Raji (cell line): ENCODE data around the gene CDH13.

Experiments
- POLR2A ChIP-seq: IDR thresholded peaks from 2 replicates; pipeline ENCODE4 v1.6.1; 2011; ENCODE audit warnings: low read depth, low read length, control low read depth; ENCODE audit not compliant: insufficient read depth

CDH13 gene

DNA sequence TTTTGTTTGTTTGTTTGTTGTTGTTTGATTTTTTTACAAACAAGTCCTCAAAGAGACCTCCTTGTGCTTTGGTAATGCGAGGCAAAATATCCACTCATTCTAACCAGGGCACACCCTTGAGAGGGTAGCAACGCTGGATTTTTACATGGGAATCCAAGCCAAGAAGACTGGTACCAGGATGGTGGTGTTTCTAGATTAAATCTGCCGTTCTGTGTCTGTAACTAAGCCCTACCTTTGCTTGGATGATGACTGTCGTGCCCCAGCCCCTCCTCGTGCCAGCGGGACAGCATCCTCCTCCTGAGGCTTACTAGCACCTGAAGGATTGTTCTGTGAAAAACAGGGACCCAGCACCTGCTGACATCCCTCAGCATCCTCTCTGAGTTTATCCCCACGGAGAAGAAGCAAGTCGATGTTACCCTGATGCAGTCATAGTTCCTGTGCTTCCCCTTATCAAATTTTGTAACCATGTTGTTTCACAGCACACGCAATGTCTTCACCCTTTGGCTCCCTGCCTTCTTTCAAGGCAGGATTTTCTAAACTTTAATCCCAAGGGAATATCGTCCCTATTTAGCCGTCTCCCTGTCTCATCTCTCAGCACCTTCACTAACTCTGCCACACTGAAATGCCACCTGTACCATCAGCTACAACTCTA, 1175.9 kb downstream of the CDH13 start:
- TF ChIP-seq POLR2A, result no peak

DNA sequence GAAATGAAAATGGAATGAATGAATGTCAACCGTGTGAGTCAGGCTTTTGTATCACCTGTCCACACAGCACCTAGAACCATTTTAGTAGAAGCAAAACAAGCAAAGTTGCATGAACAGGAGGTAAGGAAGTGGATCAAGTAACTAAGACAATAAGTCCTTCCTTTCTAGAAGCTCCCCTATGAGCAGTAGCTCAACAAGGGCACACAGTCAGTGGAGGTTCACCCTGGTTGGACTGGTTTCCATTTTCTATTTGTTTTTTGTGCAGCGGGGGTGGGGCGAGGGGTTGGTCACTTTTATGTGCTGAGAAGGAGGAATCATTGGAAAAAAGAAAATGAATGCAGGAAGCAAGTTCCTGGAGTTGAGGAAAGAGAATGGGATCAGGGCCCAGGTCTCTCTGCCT, 1177.0 kb downstream of the CDH13 start:
- TF ChIP-seq POLR2A, result no peak

DNA sequence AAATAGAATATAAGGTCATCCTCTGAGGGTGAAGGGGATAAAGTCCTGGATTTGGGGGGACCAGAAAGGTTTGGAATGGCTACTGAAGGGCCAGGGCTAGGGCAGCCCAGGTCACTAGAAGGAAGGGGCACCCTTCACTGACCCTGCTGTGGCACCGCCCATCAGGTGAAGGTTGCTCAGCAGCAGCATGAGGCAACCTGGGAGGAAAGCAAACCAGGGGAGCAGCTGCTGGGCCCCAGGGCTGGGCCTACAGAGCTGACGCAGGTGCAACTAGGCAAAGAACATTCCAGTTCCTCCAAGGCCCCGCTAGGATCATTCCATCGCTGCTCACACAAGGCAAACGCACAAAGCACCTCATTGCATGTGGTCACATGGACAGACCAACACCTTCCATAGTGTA, 1177.6 kb downstream of the CDH13 start:
- TF ChIP-seq POLR2A, result no peak

DNA sequence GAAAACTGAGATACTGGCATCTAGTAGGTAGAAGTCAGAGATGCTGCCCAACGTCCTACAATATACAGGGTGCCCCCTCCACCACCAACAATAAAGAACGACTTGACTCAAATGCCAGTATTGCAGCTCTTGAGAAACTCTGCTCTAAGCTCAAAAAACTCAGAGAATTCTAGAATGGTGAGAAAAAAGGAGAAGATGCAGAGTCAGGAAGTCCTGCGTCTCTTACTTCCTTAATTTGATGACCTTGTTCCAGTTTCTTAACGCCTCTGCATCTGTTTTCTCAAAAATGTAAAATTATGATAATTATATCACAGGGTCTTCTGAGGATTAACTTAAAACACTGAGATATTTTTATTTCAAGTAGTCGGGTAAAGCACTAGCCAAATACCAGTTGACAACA, 1179.3 kb downstream of the CDH13 start:
- TF ChIP-seq POLR2A, result no peak

DNA sequence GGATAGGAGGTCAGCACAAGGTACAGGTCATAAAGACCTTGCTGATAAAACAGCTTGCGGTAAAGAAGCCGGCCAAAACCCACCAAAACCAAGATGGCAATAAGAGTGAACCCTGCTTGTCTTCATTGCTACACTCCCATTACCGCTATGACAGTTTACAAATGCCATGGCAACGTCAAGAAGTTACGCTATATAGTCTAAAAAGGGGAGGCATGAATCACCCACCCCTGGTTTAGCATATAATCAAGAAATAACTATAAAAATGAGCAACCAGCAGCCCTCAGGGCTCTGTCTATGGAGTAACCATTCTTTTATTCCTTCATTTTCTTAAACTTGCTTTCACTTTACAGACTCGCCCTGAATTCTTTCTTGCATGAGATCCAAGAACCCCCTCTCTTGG, 1180.0 kb downstream of the CDH13 start:
- TF ChIP-seq POLR2A, result no peak

DNA sequence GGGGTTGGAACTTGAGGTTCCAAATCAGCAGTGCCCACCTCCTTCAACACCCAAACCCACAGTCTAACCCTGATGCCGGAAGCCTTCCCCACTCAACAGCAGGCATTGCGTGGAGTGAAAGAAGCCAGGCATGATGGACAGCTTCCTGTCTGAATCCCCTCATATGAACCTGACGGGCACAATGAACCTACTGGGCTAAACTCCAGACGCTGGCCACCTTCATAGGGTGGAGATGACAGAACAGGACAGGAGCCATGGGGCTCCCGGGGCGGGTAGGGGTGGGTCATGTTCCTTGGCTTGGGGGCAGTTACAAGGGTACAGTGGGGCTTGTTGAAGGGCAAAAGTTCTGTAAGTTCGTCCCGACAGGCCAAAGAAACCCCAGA, 1180.5 kb downstream of the CDH13 start:
- TF ChIP-seq POLR2A, result no peak

DNA sequence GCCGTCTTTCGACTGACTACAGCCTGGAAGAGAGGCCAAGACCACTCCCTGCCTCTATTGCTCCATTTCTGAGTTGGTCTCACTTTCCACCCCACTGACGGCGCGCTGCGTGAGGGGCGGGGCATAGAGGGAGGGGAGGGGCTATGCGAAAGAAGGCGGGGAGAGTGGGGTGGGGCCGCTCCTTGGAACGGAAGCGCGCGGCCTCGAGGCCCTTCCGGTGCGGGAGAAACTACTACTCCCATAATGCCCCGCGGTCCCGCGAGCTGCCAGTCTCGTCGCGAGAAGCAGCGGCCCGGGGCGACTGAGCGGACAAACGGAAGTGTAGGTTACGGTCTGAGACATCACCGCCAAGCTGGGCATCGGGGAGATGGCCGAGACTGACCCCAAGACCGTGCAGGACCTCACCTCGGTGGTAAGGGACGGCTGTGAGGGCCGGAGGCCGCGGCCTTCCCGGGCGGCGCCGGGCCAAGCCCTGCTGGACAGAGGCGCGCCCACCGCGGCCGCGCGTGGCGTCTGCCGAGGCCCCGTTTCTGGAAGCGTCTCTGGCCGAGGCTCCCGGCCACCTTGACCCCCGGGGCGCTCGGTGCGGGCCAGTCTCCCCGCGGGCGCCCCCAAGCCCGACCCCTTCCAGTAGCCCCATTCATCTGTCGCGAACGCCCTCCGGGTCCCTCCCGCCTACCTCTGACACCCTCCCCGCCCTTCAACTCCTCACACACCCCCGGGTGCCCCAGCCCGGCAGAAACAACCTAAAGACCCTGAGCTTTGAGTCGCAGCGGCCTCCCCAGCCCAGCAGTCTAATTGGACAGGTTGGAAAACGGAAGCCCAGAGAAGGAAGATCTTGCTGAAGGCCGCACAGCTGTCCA, 1181.2 kb downstream of the CDH13 start, which contains the start of gene HSBP1:
Gene HSBP1, plus strand, starts transcription at position 269 of the 863 bp plus-strand sequence. Its CDS starts 99 bp downstream, at position 368.
- peak; percentile 91 for TF ChIP-seq POLR2A

DNA sequence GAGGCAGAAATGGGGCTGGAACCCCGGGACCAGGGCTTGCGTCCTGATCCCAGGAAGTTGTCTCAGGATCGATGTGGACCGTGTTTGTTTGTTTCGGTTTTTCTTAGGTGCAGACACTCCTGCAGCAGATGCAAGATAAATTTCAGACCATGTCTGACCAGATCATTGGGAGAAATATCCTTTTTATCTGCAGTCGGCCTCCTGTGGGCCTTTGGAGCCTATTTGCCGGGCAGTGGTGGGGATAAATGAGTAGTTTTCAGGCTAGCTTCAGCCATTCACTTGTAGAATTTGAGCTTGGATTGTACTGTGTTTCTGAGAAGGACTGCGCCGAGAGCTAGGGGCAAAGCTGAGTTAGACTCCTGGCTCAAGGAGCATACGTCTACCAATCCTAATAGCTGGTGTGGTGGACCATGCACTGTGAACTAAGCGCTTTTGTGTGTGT, 1181.8 kb downstream of the CDH13 start:
- TF ChIP-seq POLR2A, result no peak

DNA sequence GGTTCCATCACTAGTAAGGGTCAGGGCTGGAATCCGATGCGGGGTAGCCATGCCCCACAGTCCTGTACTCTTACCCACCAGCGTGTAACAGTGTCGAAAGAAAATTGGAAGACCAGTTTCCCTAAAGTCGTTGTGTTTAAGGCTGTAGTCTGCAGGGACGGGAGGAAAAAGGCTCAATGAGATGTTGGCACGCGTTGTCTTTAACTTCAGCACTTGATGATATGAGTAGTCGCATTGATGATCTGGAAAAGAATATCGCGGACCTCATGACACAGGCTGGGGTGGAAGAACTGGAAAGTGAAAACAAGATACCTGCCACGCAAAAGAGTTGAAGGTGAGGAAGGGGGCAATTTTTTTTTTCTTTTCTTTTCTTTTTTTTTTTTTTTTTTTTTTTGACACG, 1182.3 kb downstream of the CDH13 start:
- TF ChIP-seq POLR2A, result no peak

DNA sequence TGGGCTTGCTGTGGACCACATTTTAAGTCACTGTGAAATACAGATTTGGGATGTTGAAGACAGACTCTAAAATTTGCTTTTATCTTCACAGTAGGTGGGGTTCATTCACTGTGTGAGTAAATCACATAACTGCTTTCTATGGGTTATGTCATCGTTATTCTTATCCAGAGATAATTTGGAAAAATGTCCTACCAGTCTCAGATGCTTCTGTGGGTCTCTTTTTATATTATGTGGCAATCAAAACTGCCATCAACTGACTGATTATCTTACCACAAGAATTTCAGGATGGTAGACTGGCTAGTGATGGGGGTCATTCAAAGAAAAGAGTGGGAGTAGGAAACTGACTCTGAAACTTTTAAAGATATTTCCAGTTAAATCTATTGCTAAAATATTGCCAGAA, 1184.1 kb downstream of the CDH13 start:
- TF ChIP-seq POLR2A, result no peak

DNA sequence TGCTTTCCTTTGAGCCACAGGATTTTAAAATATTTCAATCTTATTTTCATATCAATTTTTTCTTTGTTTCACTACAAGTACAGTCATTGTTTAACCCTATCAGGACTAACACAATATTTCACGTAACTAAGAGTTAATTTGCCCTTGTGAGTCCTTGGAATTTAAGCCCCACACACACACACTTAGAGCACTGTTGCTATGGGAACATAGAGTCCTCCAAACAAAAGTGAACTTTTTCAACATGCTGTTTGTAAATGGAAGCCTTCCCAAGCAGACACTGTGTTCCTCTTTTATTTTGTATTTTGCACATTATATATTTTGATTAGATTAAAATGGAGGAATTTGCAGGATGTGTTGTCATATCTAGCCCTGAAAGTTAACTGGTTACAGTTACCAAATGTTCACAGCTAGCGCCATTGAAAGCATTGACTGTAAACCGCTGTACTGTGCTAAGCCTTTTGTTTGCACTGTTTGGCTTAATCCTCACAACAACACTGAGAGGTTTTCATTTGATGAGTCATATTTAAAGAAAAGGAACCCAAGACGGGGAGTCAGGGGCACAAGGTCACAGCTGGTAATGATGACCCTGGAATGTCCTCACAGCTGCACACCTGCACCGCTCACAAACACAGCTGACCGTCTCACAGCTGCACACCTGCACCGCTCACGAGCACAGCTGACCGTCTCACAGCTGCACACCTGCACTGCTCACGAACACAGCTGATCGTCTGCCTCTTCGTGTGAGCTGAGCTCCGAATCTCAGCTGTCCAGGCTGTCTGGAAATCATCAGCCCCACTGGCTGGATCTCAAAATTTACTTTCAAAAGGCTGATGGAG, 1187.3 kb downstream of the CDH13 start:
- TF ChIP-seq POLR2A, result no peak

DNA sequence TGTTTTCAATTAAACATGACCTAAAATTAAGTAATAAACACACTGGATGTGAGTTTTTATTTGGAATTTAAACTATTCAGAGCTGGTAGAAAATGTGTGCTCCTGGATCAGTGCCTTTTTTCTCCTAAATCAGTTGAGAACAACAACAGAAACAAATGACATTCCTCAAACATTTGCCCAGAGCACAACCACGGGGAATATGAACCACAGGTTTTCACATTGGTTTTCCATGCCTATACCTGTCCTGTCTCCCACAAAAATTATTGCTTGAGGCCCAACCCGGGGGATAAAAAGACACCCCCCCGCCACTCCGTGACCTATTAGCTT, 1187.9 kb downstream of the CDH13 start:
- TF ChIP-seq POLR2A, result no peak

DNA sequence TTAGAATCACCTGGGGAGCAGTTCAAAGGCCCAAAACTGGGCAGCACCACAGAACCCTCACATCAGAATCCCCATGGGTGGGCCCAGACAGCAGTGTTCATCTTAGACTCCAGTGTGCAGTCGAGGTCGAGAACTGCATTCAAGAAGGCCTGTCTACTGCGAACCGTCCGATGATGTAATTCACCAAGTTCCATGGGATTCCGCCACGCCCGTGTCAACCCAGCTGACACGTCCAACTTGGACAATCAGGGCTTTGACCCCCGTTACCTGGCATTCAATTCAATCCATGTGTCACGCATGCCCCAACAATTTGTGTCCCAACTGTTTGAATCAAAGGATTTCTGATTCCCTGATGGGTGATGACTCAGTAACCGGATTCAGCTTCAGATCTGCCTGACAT, 1190.3 kb downstream of the CDH13 start:
- TF ChIP-seq POLR2A, result no peak

DNA sequence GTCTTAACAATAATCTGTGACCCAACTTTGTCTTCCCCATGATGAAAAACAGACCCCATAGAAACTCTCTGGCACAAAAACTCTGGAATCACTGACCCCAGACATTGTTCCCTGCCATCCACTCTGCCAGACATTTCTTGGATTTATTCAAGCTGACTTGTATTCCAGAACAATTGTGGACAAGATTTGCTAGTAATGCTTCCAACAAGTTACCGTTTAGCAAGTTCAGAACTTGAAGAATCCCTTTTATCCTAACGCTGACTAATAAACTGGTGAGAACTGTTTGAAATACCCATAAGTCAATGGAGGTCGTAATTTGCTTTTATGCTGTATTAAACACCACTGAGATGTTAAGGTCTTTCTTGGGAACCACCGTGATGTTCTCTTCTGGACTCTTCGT, 1191.5 kb downstream of the CDH13 start:
- no peak for TF ChIP-seq POLR2A

DNA sequence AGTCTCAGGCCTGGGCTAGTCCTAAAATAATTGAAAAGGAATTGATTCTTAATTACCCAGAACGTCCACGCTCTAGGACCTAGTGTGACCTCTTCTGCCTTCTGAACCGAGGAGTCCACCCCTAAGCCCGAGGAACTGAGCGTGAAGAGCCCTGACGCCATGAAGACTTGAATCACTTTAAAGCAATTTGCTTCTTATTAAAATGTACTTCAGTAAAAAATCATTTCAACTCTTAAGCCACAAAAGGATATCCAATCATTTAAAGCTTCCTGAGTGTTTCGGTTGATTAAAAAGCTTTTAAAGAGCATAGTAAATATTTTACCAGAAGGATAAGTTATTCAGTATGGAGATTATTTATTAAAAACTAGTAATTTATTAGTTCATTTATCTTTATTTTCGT, 1192.6 kb downstream of the CDH13 start:
- TF ChIP-seq POLR2A, result no peak
